IPS DF 19.7 (cell line): ENCODE results near the gene UBXN1.

Source experiments
- DNase-seq: peaks from one replicate; pipeline ENCODE4 v3.0.0-alpha.2; 2013; ENCODE audit warnings: low read depth, low spot score

Gene UBXN1

GRCh38 chr11:62678770-62679696 is at the start of gene UBXN1:
TSS of gene UBXN1 (minus strand) at chr11:62679073. CDS start at chr11:62678923, 150 bp downstream.
- no peak for DNase-seq

- DNase-seq: no peak
Observed at GRCh38 chr11:62728171-62728988, 49.5 kb upstream of the UBXN1 start, which contains the start of gene TTC9C. TSS of gene TTC9C (plus strand) at chr11:62728486. CDS start at chr11:62728849, 363 bp downstream.

- DNase-seq: peak; percentile 91
Observed at GRCh38 chr11:62727872-62728170, 48.9 kb upstream of the UBXN1 start.

- DNase-seq: peak; percentile 92
Observed at GRCh38 chr11:62727165-62727871, 48.4 kb upstream of the UBXN1 start, which contains the start of gene HNRNPUL2. TSS of gene HNRNPUL2 (minus strand) at chr11:62727457. CDS start at chr11:62727156, 301 bp downstream.

GRCh38 chr11:62726915-62727164 is 48.0 kb upstream of the UBXN1 start:
- no peak for DNase-seq

- no peak for DNase-seq
Observed at GRCh38 chr11:62726156-62726914, 47.5 kb upstream of the UBXN1 start.

- DNase-seq: no peak
Observed at GRCh38 chr11:62725646-62726045, 46.8 kb upstream of the UBXN1 start.

- DNase-seq: no peak
Observed at GRCh38 chr11:62724171-62724570, 45.3 kb upstream of the UBXN1 start.

- no peak for DNase-seq
Observed at GRCh38 chr11:62721994-62722393, 43.1 kb upstream of the UBXN1 start.

- no peak for DNase-seq
Observed at GRCh38 chr11:62719302-62719978, 40.6 kb upstream of the UBXN1 start.

GRCh38 chr11:62716816-62717215 is 37.9 kb upstream of the UBXN1 start:
- no peak for DNase-seq

GRCh38 chr11:62716206-62716605 is 37.3 kb upstream of the UBXN1 start:
- DNase-seq: no peak

GRCh38 chr11:62715150-62716130 is 36.6 kb upstream of the UBXN1 start:
- no peak for DNase-seq

- no peak for DNase-seq
Observed at GRCh38 chr11:62713343-62713742, 34.5 kb upstream of the UBXN1 start.

- DNase-seq: no peak
Observed at GRCh38 chr11:62712861-62713260, 34.0 kb upstream of the UBXN1 start.

- no peak for DNase-seq
Observed at GRCh38 chr11:62712276-62712812, 33.5 kb upstream of the UBXN1 start.

- DNase-seq: no peak
Observed at GRCh38 chr11:62710001-62710345, 31.1 kb upstream of the UBXN1 start.

GRCh38 chr11:62709247-62710000 is 30.6 kb upstream of the UBXN1 start:
- peak; percentile 93 for DNase-seq

- DNase-seq: no peak
Observed at GRCh38 chr11:62708793-62709192, 29.9 kb upstream of the UBXN1 start.
